A549 (cell line): ENCODE results near the gene RNPS1. TPM values are rescaled to one million over a fixed set of nuclear protein-coding genes. Genes with fewer than 3 reads are reported as not detected.

ENCODE experiments used
- ATAC-seq, 2 experiments: fragments of 200-7000 bp in 1 of 2; fragments of >200 bp in 1 of 2; cut with Nextera tagmentation in 1 of 2; cut with Tn5 transposase in 1 of 2; 3 replicates each; pipeline versions ENCODE4 v1.8.0 to v1.9.1; 2018 to 2020; ENCODE audit warnings: mild to moderate bottlenecking in 1 of 2, moderate library complexity in 1 of 2
- CTCF ChIA-PET: fragments of 300-600 bp; sonication (Branson Sonifier 250); formaldehyde crosslinking; extraction: SDS; loops from one replicate; lab custom pipeline; 2021; ENCODE audit warnings: antibody characterized with exemption, inconsistent platforms; lab: Yijun Ruan, JAX
- POLR2A ChIA-PET: fragments of 350-600 bp; formaldehyde crosslinking; extraction: SDS; loops from one replicate; lab custom pipeline; 2021; ENCODE audit warnings: antibody characterized with exemption, inconsistent platforms; lab: Yijun Ruan, JAX
- DNase-seq, 2 experiments: peaks; one replicate each; pipeline versions ENCODE4 v3.0.0 to v3.0.0-alpha.2; 2011 to 2016; ENCODE audit warnings: low read depth in 1 of 2, low spot score in 1 of 2
- FAIRE-seq: peaks from 2 replicates; lab custom pipeline; 2011; peaks lifted over from hg19 to GRCh38; lab: Jason Lieb, UNC
- H3K27ac ChIP-seq, 2 experiments: fragments of >200 bp; sonication (Bioruptor Twin); formaldehyde crosslinking; 3 replicates each; pipeline ENCODE4 v1.5.1; 2016 to 2017
- H3K4me1 ChIP-seq: fragments of >200 bp; sonication (Bioruptor Twin); formaldehyde crosslinking; 3 replicates; pipeline ENCODE4 v1.6.1; 2016
- H3K4me2 ChIP-seq: fragments of >200 bp; sonication (Bioruptor Twin); formaldehyde crosslinking; 3 replicates; pipeline ENCODE4 v1.6.1; 2016
- H3K4me3 ChIP-seq: fragments of >200 bp; sonication (Bioruptor Twin); formaldehyde crosslinking; 3 replicates; pipeline ENCODE4 v1.5.1; 2016
- H3K9me3 ChIP-seq: fragments of >200 bp; sonication (Bioruptor Twin); formaldehyde crosslinking; 3 replicates; pipeline ENCODE4 v1.6.1; 2016
- BCL3 ChIP-seq: fragments of >200 bp; sonication (Bioruptor Twin); formaldehyde crosslinking; IDR thresholded peaks from 3 replicates; pipeline ENCODE4 v1.6.1; 2016
- BHLHE40 ChIP-seq: IDR thresholded peaks from 2 replicates; pipeline ENCODE4 v1.6.1; 2012; ENCODE audit warnings: low read depth, low read length, inconsistent platforms
- CBX2 ChIP-seq: fragments of 200-600 bp; sonication (generic); IDR thresholded peaks from 2 replicates; pipeline ENCODE4 v1.6.1; 2016; ENCODE audit warnings: low read depth, mild to moderate bottlenecking, borderline replicate concordance
- CBX8 ChIP-seq: fragments of 200-600 bp; sonication (generic); IDR thresholded peaks from 2 replicates; pipeline ENCODE4 v1.6.1; 2016
- CEBPB ChIP-seq, 2 experiments: fragments of >200 bp in 1 of 2; sonication (Bioruptor Twin) in 1 of 2; formaldehyde crosslinking in 1 of 2; IDR thresholded peaks; 2 replicates each; pipeline ENCODE4 v1.6.1; 2012 to 2016
- CHD2 ChIP-seq: fragments of 150-350 bp; IDR thresholded peaks from 2 replicates; pipeline ENCODE4 v1.6.1; 2014; ENCODE audit warnings: low read length; ENCODE audit not compliant: partially characterized antibody
- CHD4 ChIP-seq: fragments of 200-600 bp; sonication (generic); IDR thresholded peaks from 2 replicates; pipeline ENCODE4 v1.6.1; 2016; ENCODE audit warnings: antibody characterized with exemption, mild to moderate bottlenecking, borderline replicate concordance
- E2F6 ChIP-seq: IDR thresholded peaks from 2 replicates; pipeline ENCODE4 v1.6.1; 2012; ENCODE audit warnings: low read depth, borderline replicate concordance
- EHF ChIP-seq: fragments of 250-450 bp; sonication (Bioruptor Pico); IDR thresholded peaks from 2 replicates; pipeline ENCODE4 v1.5.0; 2020; ENCODE audit warnings: mild to moderate bottlenecking
- EHMT2 ChIP-seq: fragments of 200-600 bp; sonication (generic); IDR thresholded peaks from 2 replicates; pipeline ENCODE4 v1.6.1; 2016; ENCODE audit warnings: antibody characterized with exemption, low read depth, mild to moderate bottlenecking, moderate library complexity
- ELK1 ChIP-seq: fragments of 150-350 bp; IDR thresholded peaks from 2 replicates; pipeline ENCODE4 v1.6.1; 2014; ENCODE audit warnings: low read depth, mild to moderate bottlenecking, low read length
- ESRRA ChIP-seq: fragments of 150-350 bp; IDR thresholded peaks from 2 replicates; pipeline ENCODE4 v1.6.1; 2014; ENCODE audit warnings: mild to moderate bottlenecking, low read length, borderline replicate concordance
- FOSL2 ChIP-seq, 2 experiments: fragments of 450-650 bp in 1 of 2; fragments of >200 bp in 1 of 2; sonication (Bioruptor Twin) in 1 of 2; formaldehyde crosslinking; IDR thresholded peaks; 2 replicates each; pipeline versions ENCODE4 v1.5.0 to v1.6.1; 2016 to 2020; ENCODE audit warnings: mild to moderate bottlenecking in 1 of 2, moderate library complexity in 1 of 2
- FOXS1 ChIP-seq: fragments of 250-450 bp; sonication (Bioruptor Pico); IDR thresholded peaks from 2 replicates; pipeline ENCODE4 v1.5.0; 2020; ENCODE audit warnings: mild to moderate bottlenecking, moderate library complexity
- HDAC2 ChIP-seq: fragments of 200-600 bp; sonication (generic); IDR thresholded peaks from 2 replicates; pipeline ENCODE4 v1.6.1; 2016
- HEYL ChIP-seq: fragments of 250-450 bp; sonication (Bioruptor Pico); IDR thresholded peaks from 2 replicates; pipeline ENCODE4 v1.8.0; 2021; ENCODE audit warnings: mild to moderate bottlenecking, moderate library complexity
- HOXA7 ChIP-seq: fragments of 250-450 bp; sonication (Bioruptor Pico); IDR thresholded peaks from 2 replicates; pipeline ENCODE4 v1.5.0; 2020; ENCODE audit warnings: mild to moderate bottlenecking, moderate library complexity
- HOXB13 ChIP-seq: fragments of 250-450 bp; sonication (Bioruptor Pico); IDR thresholded peaks from 2 replicates; pipeline ENCODE4 v1.5.0; 2020; ENCODE audit warnings: low read depth, mild to moderate bottlenecking, moderate library complexity
- HOXB5 ChIP-seq: fragments of 250-450 bp; sonication (Bioruptor Pico); IDR thresholded peaks from 2 replicates; pipeline ENCODE4 v1.5.0; 2020; ENCODE audit warnings: mild to moderate bottlenecking, moderate library complexity
- JUN ChIP-seq, 2 experiments: fragments of >200 bp; sonication (Bioruptor Twin); formaldehyde crosslinking; IDR thresholded peaks; 2 replicates in 1 of 2; 3 replicates in 1 of 2; pipeline ENCODE4 v1.6.1; 2016 to 2017
- KDM1A ChIP-seq: fragments of 200-600 bp; sonication (generic); IDR thresholded peaks from 2 replicates; pipeline ENCODE4 v1.6.1; 2016; ENCODE audit warnings: low read depth, mild to moderate bottlenecking
- KDM5A ChIP-seq: fragments of 200-600 bp; sonication (generic); IDR thresholded peaks from 2 replicates; pipeline ENCODE4 v1.6.1; 2016; ENCODE audit warnings: antibody characterized with exemption, mild to moderate bottlenecking
- MAFK ChIP-seq: fragments of 450-650 bp; IDR thresholded peaks from 2 replicates; pipeline ENCODE4 v1.6.1; 2014; ENCODE audit not compliant: partially characterized antibody
- MYC ChIP-seq: IDR thresholded peaks from 2 replicates; pipeline ENCODE4 v1.6.1; 2012; ENCODE audit warnings: mild to moderate bottlenecking, inconsistent platforms, low read length, improper control_type of control experiment, borderline replicate concordance
- NFE2L2 ChIP-seq: fragments of 150-350 bp; conservative IDR thresholded peaks from 2 replicates; pipeline ENCODE4 v1.6.1; 2014; ENCODE audit warnings: low read length
- NPAS2 ChIP-seq: fragments of 250-450 bp; sonication (Bioruptor Pico); IDR thresholded peaks from 2 replicates; pipeline ENCODE4 v1.8.0; 2022; ENCODE audit warnings: mild to moderate bottlenecking, moderate library complexity, borderline replicate concordance
- NR3C1 ChIP-seq: fragments of >200 bp; sonication (Bioruptor Twin); formaldehyde crosslinking; IDR thresholded peaks from 3 replicates; pipeline ENCODE4 v1.6.1; 2017
- PBX3 ChIP-seq: IDR thresholded peaks from 2 replicates; pipeline ENCODE4 v1.6.1; 2012
- PHF8 ChIP-seq: fragments of 200-600 bp; sonication (generic); IDR thresholded peaks from 2 replicates; pipeline ENCODE4 v1.6.1; 2016; ENCODE audit warnings: low read depth, mild to moderate bottlenecking, antibody characterized with exemption, moderate library complexity, borderline replicate concordance
- RAD21 ChIP-seq, 2 experiments: fragments of >200 bp in 1 of 2; sonication (Bioruptor Twin) in 1 of 2; formaldehyde crosslinking in 1 of 2; IDR thresholded peaks in 1 of 2; conservative IDR thresholded peaks in 1 of 2; 2 replicates in 1 of 2; 3 replicates in 1 of 2; pipeline ENCODE4 v1.6.1; 2012 to 2018; ENCODE audit warnings: inconsistent platforms in 1 of 2
- RARB ChIP-seq: fragments of 250-450 bp; sonication (Bioruptor Pico); IDR thresholded peaks from 2 replicates; pipeline ENCODE4 v1.8.0; 2021; ENCODE audit warnings: mild to moderate bottlenecking, moderate library complexity
- RCOR1 ChIP-seq: fragments of 150-350 bp; IDR thresholded peaks from 2 replicates; pipeline ENCODE4 v1.6.1; 2014; ENCODE audit warnings: antibody characterized with exemption, low read length, low read depth
- RNF2 ChIP-seq: fragments of 200-600 bp; sonication (generic); IDR thresholded peaks from 2 replicates; pipeline ENCODE4 v1.6.1; 2016; ENCODE audit warnings: low read depth, mild to moderate bottlenecking, antibody characterized with exemption, moderate library complexity, borderline replicate concordance
- SMC3 ChIP-seq: fragments of >200 bp; sonication (Bioruptor Twin); formaldehyde crosslinking; IDR thresholded peaks from 3 replicates; pipeline ENCODE4 v1.6.1; 2018; ENCODE audit warnings: inconsistent platforms
- SREBF2 ChIP-seq: fragments of 450-650 bp; IDR thresholded peaks from 2 replicates; pipeline ENCODE4 v1.6.1; 2014; ENCODE audit warnings: mild to moderate bottlenecking, moderate library complexity
- TP53 ChIP-seq: fragments of 250-450 bp; sonication (Bioruptor Pico); IDR thresholded peaks from 2 replicates; pipeline ENCODE4 v1.5.0; 2021; ENCODE audit warnings: mild to moderate bottlenecking, moderate library complexity
- USF2 ChIP-seq: fragments of 450-650 bp; IDR thresholded peaks from 2 replicates; pipeline ENCODE4 v1.6.1; 2014; ENCODE audit warnings: antibody characterized with exemption
- ZC3H11A ChIP-seq: fragments of 450-650 bp; IDR thresholded peaks from 2 replicates; pipeline ENCODE4 v1.6.1; 2014; ENCODE audit warnings: antibody characterized with exemption, mild to moderate bottlenecking
- ZFP36 ChIP-seq: fragments of 450-650 bp; IDR thresholded peaks from 2 replicates; pipeline ENCODE4 v1.6.1; 2014; ENCODE audit warnings: borderline replicate concordance; ENCODE audit not compliant: partially characterized antibody
- ZNF302 ChIP-seq: fragments of 250-450 bp; sonication (Bioruptor Pico); IDR thresholded peaks from 2 replicates; pipeline ENCODE4 v1.9.0; 2021; ENCODE audit warnings: inconsistent platforms, mild to moderate bottlenecking, moderate library complexity
- WGBS: methylation state at CpG from one replicate; pipeline ENCODE4 v1.1.6; 2017; ENCODE audit errors: missing lambda C conversion rate; 5-methylcytosine and 5-hydroxymethylcytosine counted together
- polyA plus RNA-seq, 4 experiments: library from polyadenylated mRNA; depleted of rRNA in 3 of 4; stranded (reverse); fragments of >200 nt; fragmentation: RNase III in 1 of 4; extraction: RNeasy Plus Mini Kit Qiagen cat#74134 plus additional on column Dnase treatment in 1 of 4; gene quantifications; 2 replicates in 3 of 4; 3 replicates in 1 of 4; pipeline ENCODE4 v1.2.3, GENCODE V29; 2011 to 2017

RNPS1 gene
- polyA plus RNA-seq, 2 of the 4 experiments (the other 2 are of a cell fraction), result 183 to 200 TPM

GRCh38 chr16:2214719-2214968 is 53.3 kb downstream of the RNPS1 start, which contains the start of gene PGP:
TSS of gene PGP (minus strand) at chr16:2214840. CDS start at chr16:2214777, 63 bp downstream.
- H3K27ac ChIP-seq, result peak within 1 kb of the TSS; percentile 95 to 98
- DNase-seq, result no peak
- H3K9me3 ChIP-seq, result no peaks in the 10 kb centered on the region
- no CpG with 5 or more reads among the region's 48 CpGs for WGBS
- H3K4me2 ChIP-seq, result peak within 1 kb of the TSS; percentile 100
- ATAC-seq, result peak; percentile 77 to 86
- FAIRE-seq, result no peak
- peak within 1 kb of the TSS; percentile 98 for H3K4me3 ChIP-seq
- ChIA-PET CTCF (interaction anchor here (1.0 kb wide), 2 partner anchors 9 to 10 kb away, joined by 3 read pairs; partner anchors contain the start of gene MLST8), POLR2A (interaction anchor here (1.0 to 3.1 kb wide), 10 partner anchors 9 to 468 kb away, joined by 3 to 31 read pairs (median 4); partner anchors contain the start of genes ECI1, KCTD5, MLST8 and TRAF7)
- peaks cover 30% of the 10 kb centered on the region for H3K4me1 ChIP-seq
- no peak for TF ChIP-seq RCOR1
- TF ChIP-seq ESRRA, result no peak
- no peak for TF ChIP-seq ZC3H11A
- TF ChIP-seq BHLHE40, result no peak
- no peak for TF ChIP-seq CBX2
- TF ChIP-seq HDAC2, result no peak
- peak; percentile 50 for TF ChIP-seq CHD2
- no peak for TF ChIP-seq RAD21 (conservative IDR thresholded peaks at IDR 0.05 in 1 of 2, IDR thresholded peaks at IDR 0.05 in 1 of 2)
- no peak; a peak in 1 of 5 replicates for TF ChIP-seq JUN (IDR thresholded peaks at IDR 0.05)
- TF ChIP-seq TP53, result peak; percentile 98
- TF ChIP-seq FOSL2 (IDR thresholded peaks at IDR 0.05), result no peak
- no peak; the same call in 1 of the 2 replicates for TF ChIP-seq FOSL2 (CRISPR knock-in tag; IDR thresholded peaks at IDR 0.05)
- TF ChIP-seq E2F6, result no peak
- TF ChIP-seq NPAS2, result peak; percentile 96
- TF ChIP-seq CBX8, result no peak
- TF ChIP-seq NFE2L2, result no peak
- TF ChIP-seq MAFK, result no peak
- TF ChIP-seq SREBF2, result no peak
- no peak for TF ChIP-seq CEBPB (IDR thresholded peaks at IDR 0.05)
- no peak for TF ChIP-seq EHMT2
- TF ChIP-seq EHF (CRISPR knock-in tag), result peak; percentile 99
- TF ChIP-seq ELK1, result no peak
- TF ChIP-seq HEYL, result peak; percentile 98
- TF ChIP-seq PBX3, result peak; percentile 97; the same call in 1 of the 2 replicates
- TF ChIP-seq HOXB13 (CRISPR knock-in tag), result peak; percentile 99
- TF ChIP-seq HOXB5 (CRISPR knock-in tag), result peak; percentile 100
- peak; percentile 37; the same call in 1 of the 2 replicates for TF ChIP-seq RARB
- no peak for TF ChIP-seq MYC
- peak; percentile 95 for TF ChIP-seq ZNF302
- peak; percentile 100 for TF ChIP-seq FOXS1 (CRISPR knock-in tag)
- no peak for TF ChIP-seq RNF2
- peak; percentile 69; the same call in 1 of the 2 replicates for TF ChIP-seq HOXA7 (CRISPR knock-in tag)
- no peak for TF ChIP-seq ZFP36
- TF ChIP-seq KDM1A, result no peak
- no peak for TF ChIP-seq BCL3
- TF ChIP-seq USF2, result no peak
- no peak for TF ChIP-seq NR3C1
- TF ChIP-seq PHF8, result no peak
- TF ChIP-seq KDM5A, result no peak
- no peak for TF ChIP-seq SMC3
- TF ChIP-seq CHD4, result no peak
